GM19239 (cell line): ENCODE data around the gene S100A9.

ENCODE experiments used
- DNase-seq: peaks from one replicate; pipeline ENCODE4 v3.0.0; 2011; ENCODE audit warnings: low spot score; ENCODE audit not compliant: insufficient read length
- FAIRE-seq: peaks from 2 replicates; lab custom pipeline; 2011; peaks lifted over from hg19 to GRCh38; lab: Jason Lieb, UNC

Gene S100A9

GRCh38 chr1:153384958-153385580, 27.4 kb downstream of the S100A9 start:
- DNase-seq (no peak), FAIRE-seq (no peak)

DNA sequence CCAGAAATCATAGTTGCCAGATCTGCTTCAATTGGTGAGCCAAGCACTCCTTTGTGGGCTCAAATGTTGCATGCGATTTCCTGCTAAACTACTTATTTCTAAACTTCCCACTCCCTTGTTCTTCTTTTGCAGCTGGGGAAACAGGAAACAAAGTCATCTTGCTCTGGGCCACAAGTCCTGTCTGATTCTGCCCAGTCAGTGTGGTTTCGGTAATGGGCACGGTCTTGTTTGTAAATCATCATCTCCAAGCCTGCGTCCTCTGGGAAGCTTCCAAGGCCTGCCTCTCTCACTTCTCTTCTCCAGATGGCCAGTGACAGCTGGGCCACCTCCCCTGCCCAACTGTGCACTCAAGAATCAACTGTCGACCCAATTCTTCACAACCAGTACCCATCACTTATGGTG, 28.8 kb downstream of the S100A9 start:
- DNase-seq (no peak), FAIRE-seq (no peak)

DNA sequence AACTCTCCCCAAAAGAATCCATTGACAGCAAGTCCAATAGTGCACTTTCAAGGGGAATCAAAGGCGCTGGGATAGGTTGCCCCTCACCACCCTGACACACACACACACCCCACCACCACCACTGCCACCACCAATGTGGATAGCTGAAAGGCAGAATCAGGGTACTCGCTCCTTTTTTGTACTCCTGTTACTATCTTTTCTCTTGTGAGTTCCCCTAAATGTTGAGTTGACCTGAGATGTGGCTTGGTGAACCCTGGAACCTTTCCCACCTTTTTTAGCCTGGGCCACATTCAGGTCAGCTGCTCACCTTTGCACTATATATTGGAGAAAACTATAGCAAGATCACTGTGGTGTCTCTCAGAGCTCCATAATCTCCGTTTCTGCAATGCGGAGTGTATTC, 29.3 kb downstream of the S100A9 start:
- no peak for FAIRE-seq
- DNase-seq = no peak

- DNase-seq (no peak), FAIRE-seq (no peak)
Observed at GRCh38 chr1:153387785-153388184, 30.1 kb downstream of the S100A9 start.

GRCh38 chr1:153389401-153389800, 31.7 kb downstream of the S100A9 start:
- FAIRE-seq = no peak
- no peak for DNase-seq

DNA sequence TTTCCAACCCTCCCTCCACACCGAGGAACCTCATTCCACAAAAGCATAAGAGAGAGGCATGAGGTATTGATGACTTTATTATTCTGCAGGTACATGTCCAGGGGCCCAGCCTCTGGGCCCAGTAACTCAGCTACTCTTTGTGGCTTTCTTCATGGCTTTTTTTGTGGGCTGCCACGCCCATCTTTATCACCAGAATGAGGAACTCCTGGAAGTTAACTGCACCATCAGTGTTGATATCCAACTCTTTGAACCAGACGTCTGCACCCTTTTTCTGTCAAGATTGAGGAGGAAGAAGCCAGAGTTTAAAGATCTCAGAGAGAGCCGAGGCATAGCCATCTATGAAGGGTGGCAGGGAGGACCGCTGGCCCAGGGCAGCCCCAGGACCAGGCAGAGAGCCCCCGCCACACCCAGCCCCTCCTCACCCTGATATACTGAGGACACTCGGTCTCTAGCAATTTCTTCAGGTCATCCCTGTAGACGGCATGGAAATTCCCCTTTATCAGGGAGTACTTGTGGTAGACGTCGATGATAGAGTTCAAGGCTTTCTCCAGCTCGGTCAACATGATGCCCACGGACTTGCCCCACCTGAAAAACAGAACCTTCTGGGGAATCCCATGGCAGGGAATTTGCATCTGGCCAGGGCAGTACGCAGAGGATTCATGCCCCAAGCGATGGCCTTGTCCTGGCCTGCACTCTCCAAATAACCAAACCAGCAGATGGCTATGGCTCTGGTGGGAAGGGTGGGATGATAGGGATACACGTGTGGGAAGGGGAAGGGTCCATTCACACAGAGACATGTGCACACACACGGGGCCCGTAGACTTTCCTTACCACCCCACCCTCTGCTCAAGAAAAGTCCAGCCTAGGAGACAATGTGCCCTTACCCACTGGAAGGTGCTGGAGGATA, 32.6 kb downstream of the S100A9 start:
- DNase-seq = no peak
- no peak for FAIRE-seq

- DNase-seq = no peak
- FAIRE-seq = no peak
Observed at GRCh38 chr1:153390938-153391710, 33.5 kb downstream of the S100A9 start, which contains the start of gene S100A8. S100A8 (minus strand) TSS chr1:153391073; CDS start chr1:153390535, 538 bp downstream.

DNA sequence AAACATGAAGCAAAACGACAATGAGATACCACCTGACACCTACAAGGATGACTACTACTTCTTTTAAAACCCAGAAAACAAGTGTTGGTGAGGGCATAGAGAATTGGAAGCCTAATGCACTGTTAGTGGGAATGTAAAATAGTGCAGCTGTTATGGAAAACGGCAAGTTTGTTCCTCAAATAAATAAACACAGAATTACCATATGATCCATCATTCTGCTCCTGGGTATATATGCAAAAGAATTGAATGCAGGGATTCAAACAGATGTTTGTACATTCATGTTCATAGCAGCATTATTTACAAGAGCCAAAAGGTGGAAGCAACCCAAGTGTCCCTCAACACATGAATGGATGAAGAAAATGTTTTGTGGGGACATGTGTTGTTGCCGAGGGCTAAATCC, 34.6 kb downstream of the S100A9 start:
- FAIRE-seq = no peak

DNA sequence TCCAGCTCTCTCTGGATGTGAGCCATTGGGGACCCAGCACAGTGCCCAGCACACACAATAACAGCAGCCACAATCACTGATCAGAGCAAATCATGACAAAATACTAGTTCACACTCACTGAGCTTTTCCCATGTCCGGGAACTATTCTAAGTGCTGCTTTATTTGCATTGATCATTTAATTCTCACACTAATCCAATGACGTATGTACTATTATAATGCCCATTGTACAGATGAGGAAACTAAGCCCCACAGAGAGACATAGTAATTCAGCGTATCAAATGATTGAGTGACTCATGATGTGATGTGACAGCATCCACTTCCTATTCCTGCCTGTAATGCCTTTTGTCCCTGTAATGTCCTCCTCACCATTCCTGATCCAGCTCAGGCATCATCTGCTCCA, 35.2 kb downstream of the S100A9 start:
- DNase-seq = no peak
- no peak for FAIRE-seq

More for the DNA sequence above, 34.6 kb downstream of the S100A9 start:
- DNase-seq = no peak

- FAIRE-seq (no peak), DNase-seq (no peak)
Observed at GRCh38 chr1:153393926-153394325, 36.3 kb downstream of the S100A9 start.

DNA sequence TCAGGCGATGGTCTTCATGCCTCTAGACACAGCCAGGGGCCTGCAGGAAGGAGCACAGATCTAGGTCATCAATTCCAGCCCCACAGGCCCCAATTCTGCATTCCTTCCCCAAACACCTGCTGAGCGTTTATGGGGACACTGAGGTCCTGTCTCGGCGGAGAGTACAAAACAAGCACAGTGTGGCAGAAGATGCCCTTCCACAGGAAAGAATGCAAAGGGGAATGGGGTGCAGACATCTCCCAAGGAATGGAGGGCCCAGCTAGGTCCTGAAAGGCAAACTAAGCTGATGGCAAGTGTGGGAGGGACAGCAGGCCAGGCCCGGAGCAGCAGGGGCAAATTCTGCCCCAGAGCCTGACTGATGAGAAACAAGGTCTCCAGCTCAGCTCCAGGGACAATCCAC, 36.7 kb downstream of the S100A9 start:
- no peak for DNase-seq
- FAIRE-seq = no peak

DNA sequence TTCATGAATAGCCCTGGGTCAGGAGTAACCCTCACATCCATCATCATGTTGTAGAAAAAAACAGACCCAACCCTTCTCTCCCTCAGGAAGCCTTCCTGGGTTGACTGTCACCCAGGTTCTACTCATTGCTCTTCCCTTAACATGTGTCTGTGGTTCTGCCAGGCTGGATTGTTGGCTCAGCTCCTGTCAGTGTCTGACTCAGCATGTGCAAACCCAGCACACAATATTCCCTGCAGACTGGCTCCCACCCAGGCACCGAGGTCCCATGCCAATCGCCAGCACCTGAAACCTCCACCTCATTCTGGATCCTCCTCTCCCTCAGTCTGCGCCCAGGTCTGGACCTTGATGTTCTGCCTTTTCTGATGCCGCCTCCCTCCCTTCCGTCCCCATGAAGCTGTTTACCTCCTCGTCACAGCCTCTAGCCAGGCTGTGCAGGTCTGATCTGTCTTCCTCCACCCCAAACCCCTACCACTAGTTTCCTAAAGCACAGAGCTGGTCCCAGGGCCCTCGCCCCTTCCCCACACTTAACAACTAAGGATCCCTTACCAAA, 37.6 kb downstream of the S100A9 start:
- no peak for DNase-seq

GRCh38 chr1:153395776-153396175, 38.1 kb downstream of the S100A9 start:
- no peak for DNase-seq
- FAIRE-seq = no peak

More for the DNA sequence above, 37.6 kb downstream of the S100A9 start:
- no peak for FAIRE-seq

- no peak for DNase-seq
- no peak for FAIRE-seq
Observed at GRCh38 chr1:153396461-153396860, 38.8 kb downstream of the S100A9 start.

- FAIRE-seq (no peak), DNase-seq (no peak)
Observed at GRCh38 chr1:153397051-153397923, 39.6 kb downstream of the S100A9 start.

DNA sequence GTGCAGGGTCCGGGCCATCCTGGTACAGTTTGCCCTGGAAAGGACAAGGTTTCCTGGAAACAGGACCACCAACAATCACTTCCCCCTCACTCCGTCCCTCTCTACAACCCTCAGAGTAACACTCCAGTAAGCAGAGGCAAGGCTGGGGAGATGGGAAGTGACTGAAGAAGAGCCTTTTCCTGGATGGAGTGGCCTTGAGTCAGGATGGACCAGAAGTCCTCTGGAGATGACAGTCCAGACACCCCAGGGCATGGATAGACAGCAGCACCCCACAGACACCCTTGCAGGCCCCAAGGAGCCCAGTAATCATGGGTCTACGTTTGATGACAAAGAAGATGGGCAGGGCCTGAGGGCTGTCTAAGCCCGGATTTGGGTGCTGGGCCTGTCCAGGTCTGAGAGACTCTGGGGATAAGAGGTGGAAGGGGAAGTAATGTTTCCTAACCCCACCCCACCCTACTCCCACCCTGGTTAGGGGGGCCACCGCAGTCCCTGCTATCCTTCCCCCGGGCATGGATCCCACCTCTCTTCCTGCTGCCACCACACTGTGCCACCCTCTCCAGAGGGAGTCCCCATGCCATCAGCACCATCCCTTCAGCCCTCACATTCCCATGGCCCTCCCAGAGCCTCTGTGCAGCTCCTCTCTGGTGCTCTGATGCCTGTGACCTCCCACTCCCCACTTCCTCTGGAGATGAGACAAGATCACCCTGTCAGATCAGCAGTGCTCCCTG, 40.4 kb downstream of the S100A9 start:
- no peak for FAIRE-seq
- DNase-seq = no peak

DNA sequence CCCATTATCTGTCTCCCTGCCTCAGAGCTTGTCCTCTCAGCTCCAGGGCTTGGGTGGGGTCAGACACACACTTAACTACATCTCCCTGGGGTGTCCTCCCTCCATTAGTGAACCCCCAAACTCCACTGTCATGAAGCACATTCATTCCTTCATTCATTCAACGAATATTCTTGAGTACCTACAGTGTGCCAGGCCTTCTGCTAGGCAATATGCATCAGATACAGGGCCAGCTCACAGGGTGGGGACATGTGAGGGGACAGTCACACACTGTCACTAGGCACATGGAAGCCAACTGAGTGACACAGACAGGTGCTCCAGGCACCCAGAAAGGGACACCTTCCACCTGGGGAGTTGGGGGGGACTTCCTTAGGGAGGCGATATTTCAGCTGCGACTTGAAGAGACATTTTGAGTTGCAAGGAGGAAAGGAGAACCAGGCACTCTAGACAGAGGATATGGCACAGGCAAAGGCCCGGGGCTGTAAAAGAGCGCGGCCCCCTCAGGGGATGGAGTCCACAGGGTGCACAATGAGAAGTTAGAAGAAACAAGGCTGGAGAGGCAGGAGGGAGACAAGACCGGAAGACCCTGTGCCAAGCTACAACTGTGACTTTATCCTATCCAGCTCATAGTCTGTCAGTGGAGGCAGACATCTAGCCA, 41.9 kb downstream of the S100A9 start:
- FAIRE-seq = no peak

DNA sequence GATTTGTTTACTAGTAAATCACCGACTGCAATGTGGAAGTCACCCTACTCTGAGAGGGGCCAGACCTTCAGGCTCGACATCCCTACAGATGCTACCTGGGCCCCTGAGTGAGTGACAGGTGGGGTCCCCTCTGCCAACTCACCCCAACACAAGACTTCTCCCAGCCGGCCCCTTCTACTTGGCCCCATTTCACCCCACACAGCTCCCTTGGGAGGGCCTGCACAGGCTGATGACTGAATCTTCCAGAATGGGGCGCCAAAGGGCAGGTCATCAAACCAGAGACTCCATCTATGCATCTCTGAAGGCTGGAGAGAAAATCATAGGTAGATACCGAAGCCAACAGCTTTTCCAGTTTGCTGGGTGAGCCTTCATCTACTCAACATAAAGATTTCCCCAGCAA, 42.6 kb downstream of the S100A9 start:
- FAIRE-seq (no peak), DNase-seq (no peak)

More for the DNA sequence above, 41.9 kb downstream of the S100A9 start:
- DNase-seq = no peak
